AG20443 (cell line): ENCODE data around the gene SLC12A5.
"Not testable (repeated sequence)": the region's sequence is repeated elsewhere in the genome, so short reads cannot be mapped to it uniquely, and the experiment has no call there.

Source experiments
- DNase-seq: peaks from one replicate; pipeline ENCODE4 v3.0.0; 2012; ENCODE audit warnings: low spot score, mixed read lengths

Gene SLC12A5

GRCh38 chr20:46028772-46029371 is at the start of gene SLC12A5:
Gene SLC12A5 (plus strand): TSS chr20:46029215. CDS start chr20:46029345, 130 bp downstream.
- no peak for DNase-seq

DNA sequence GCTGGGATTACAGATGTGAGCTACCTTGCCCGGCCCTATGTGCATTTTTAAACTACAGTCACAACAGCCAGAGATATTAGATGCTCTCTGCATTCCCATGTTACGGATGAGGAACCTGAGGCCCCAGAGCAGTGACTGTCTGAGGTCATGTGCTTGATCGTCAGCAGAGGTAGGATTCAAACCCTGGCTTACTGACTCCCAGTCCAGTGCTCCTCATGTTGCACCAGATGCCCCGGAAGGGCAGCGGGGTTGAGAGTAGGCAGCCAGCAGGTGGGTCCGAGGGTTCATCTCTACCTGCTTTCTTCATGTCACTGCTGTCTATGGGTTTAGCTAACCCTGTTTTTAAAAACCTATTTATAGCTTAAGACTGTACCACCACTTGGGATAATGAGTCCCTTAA is 47.8 kb upstream of the SLC12A5 start:
- no peak for DNase-seq

GRCh38 chr20:45983279-45983743 is 45.7 kb upstream of the SLC12A5 start:
- no peak for DNase-seq

DNA sequence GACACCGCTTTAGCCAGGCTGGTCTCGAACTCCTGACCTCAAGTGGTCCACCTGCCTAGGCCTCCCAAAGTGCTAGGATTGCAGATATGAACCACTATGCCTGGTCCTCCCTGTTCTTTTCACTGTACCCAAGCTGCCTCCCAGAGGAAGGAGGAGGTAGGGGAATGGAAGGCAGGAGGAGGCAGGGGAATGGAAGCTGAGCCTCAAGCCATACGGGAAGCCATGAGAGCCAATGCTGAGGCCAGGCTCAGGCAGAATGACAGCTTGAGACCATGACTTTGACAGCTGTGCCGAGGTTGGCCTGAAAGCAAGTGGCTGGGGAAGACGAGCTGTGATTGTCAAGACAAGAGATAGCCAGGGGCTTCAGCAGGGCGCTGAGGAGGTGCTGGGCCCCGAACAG is 43.4 kb upstream of the SLC12A5 start:
- DNase-seq: no peak

GRCh38 chr20:45987108-45987780 is 41.8 kb upstream of the SLC12A5 start:
- DNase-seq: peak; percentile 88

GRCh38 chr20:45988830-45989229 is 40.2 kb upstream of the SLC12A5 start:
- DNase-seq: not testable (repeated sequence)

- no peak for DNase-seq
Measured at GRCh38 chr20:45991616-45992015, 37.4 kb upstream of the SLC12A5 start.

DNA sequence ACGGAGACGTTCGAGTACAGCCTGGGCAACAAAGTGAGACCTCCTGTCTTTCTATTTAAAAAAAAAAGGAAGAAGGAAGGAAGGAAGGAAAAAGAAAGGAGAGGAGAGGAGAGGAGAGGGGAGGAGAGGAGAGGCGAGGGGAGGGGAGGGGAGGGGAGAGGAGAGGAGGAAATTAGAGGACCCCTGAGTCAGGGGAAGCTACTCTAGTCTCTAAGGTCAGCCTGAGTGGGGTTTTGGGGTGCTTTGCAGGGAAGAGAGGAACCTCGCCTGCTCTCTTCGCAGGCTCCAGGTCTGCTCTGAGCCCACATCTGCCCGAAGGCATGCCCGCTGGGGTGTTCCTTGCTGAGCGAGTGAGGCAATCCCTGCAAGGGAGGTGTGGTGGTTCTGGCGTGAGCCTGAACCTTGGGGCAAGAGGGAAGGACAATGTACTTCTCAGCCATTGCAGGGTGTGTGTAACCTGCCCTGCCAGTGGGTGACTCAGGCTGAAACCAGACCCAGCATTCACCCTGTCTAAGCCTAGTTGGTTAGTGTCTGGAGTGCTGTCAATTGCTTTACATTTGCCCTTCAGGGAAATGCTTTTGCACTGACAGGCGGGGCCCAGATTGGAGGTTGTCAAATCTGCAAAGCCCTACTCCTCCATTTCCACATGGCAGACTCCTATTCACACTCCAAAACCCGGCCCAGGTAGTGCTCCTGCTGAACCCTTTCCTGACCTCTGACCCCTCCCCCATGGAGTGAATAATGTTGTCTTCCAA is 35.6 kb upstream of the SLC12A5 start:
- DNase-seq: peak; percentile 54

GRCh38 chr20:45994761-45995493 is 34.1 kb upstream of the SLC12A5 start:
- DNase-seq: no peak

DNA sequence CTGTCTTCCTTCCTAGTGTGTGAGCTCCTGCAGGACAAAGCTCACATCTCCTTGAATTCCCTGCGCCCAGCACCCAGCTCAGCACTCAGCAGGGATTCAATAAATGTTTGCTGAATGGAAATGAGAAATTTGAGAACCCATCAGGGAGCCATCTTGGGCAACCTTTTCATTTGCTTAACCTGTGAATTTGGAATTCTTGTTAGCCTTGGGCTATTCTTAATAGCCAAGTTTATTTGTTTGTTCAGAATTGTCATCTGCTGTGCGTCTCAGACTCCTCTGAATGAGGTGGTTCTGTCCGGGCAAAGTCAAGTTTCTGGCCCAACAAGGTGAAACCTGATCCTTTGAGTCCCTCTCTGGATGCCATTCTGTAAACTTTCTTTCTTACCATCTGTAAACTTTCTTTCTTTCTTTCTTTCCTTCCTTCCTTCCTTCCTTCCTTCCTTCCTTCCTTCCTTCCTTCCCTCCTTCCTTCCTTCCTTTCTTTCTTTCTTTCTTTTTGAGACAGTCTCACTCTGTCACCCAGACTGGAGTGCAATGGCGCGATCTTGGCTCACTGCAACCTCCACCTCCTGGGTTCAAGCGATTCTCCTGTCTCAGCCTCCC is 33.4 kb upstream of the SLC12A5 start:
- not testable (repeated sequence) for DNase-seq

DNA sequence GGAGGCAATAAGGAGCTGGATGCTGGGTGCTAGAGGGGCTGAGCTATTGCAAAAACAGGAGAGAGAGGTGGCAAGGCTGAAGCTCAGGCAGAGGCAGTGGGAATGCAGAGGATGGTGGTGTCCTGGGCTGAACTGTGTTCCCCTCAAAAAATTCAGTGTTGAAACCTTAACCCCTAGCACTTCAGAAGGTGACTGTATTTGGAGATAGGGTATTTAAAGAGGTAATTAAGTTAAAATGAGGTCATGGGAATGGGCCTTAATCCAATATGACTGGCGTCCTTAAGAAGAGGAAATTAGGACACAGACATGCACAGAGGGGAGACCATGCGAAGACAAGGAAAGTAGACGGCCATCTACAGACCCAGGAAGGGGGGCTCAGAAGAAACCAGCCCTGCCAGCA is 31.8 kb upstream of the SLC12A5 start:
- no peak for DNase-seq

DNA sequence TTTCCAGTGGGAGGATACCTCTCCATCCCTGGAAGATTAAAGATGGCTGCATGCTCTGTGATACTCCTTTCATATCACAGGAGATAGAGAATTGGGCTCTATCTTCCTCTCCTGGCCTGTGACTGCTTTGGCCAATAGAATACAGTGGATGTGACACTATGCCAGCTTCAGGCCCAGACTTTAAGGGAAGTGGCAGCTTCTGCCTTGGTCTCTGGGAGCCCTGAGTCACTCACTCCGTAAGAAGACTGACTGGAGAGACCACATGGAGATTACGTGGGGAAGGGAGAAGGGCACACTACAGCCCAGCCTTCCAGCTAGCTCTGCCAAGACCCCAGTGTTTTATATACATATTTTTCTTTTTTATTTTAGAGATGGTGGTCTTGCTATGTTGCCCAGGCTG is 30.7 kb upstream of the SLC12A5 start:
- DNase-seq: no peak

DNA sequence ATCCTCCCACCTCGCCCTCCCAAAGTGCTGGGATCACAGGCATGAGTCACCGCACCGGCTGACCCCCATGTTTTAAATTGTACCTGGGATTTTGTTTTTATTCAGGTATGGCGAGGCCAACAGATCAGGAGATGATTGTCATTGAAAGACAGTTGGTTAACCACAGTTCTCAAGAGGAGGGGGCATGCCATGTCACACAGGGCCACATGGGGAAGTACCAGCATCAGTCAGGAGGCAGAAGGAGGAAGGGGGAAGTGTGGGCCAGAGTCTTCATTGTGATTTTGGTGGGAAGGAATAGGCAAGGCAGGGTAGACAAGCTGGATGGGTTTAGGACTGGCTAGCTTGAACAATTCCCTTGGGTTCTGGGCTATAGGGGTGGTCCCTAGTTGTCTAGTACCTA is 30.3 kb upstream of the SLC12A5 start:
- no peak for DNase-seq

GRCh38 chr20:45999557-46000261 is 29.3 kb upstream of the SLC12A5 start:
- DNase-seq: no peak

GRCh38 chr20:46000262-46000996 is 28.6 kb upstream of the SLC12A5 start:
- no peak for DNase-seq

DNA sequence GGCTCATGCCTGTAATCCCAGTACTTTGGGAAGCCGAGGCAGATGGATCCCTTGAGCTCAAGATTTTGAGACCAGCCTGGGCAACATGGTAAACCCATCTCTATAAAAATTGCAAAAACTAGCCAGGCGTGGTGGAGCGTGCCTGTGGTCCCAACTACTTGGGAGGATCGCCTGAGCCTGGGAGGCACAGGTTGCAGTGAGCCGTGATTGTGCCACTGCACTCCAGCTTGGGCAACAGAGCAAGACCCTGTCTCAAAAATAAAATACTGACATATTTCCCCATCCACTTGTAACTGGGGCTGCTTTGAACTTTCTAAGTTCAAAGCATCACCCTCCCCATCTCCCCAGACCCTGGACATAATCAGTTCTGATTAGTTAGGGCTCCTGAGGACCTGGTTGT is 27.5 kb upstream of the SLC12A5 start:
- DNase-seq: no peak

GRCh38 chr20:46002008-46002407 is 27.0 kb upstream of the SLC12A5 start:
- DNase-seq: no peak

DNA sequence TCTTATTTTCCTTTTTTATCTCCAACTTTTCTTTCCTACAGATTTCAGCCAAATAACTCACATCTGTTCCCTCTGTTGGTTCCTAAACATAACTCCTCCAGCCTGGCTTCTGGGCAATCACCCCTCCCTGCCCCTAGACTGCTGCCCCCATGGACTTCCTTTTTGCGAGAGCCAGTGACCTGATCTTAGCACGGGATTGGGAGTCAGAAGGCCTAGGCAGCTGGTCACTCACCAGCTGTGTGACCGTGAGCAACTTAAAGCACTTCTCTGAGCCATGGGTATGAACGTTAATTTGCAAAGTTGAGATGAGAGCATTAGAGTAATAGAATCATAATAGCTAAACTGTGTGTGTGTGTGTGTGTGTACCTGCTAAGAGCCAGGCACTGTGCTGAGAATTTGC is 24.8 kb upstream of the SLC12A5 start:
- DNase-seq: no peak

- DNase-seq: no peak
Measured at GRCh38 chr20:46004889-46005473, 24.0 kb upstream of the SLC12A5 start.

- DNase-seq: no peak
Measured at GRCh38 chr20:46006022-46006705, 22.9 kb upstream of the SLC12A5 start.
